WERI-Rb-1 (cell line): ENCODE results near the gene PHF19.

Experiments used
- DNase-seq: peaks from one replicate; pipeline ENCODE4 v3.0.0-alpha.2; 2020
- H3K27ac ChIP-seq: fragments of 250-450 bp; sonication (Bioruptor Pico); 2 replicates; pipeline ENCODE4 v1.5.1; 2020; ENCODE audit warnings: mild to moderate bottlenecking, moderate library complexity
- H3K27me3 ChIP-seq: fragments of 250-450 bp; sonication (Bioruptor Pico); 2 replicates; pipeline ENCODE4 v1.5.1; 2021; ENCODE audit warnings: mild to moderate bottlenecking, low read depth, moderate library complexity; ENCODE audit not compliant: insufficient read depth, severe bottlenecking
- H3K36me3 ChIP-seq: fragments of 250-450 bp; sonication (Bioruptor Pico); 2 replicates; pipeline ENCODE4 v1.5.1; 2020; ENCODE audit warnings: mild to moderate bottlenecking, moderate library complexity
- H3K4me3 ChIP-seq: 2 replicates; pipeline ENCODE4 v1.5.1; 2011; ENCODE audit warnings: low read depth, mild to moderate bottlenecking, control low read depth, low read length
- H3K9me3 ChIP-seq: fragments of 250-450 bp; sonication (Bioruptor Pico); 2 replicates; pipeline ENCODE4 v1.5.1; 2021; ENCODE audit warnings: mild to moderate bottlenecking, moderate library complexity; ENCODE audit not compliant: severe bottlenecking
- CTCF ChIP-seq: IDR thresholded peaks from 2 replicates; pipeline ENCODE4 v1.5.1; 2011; ENCODE audit warnings: low read depth, mild to moderate bottlenecking, control low read depth, inconsistent platforms, low read length

The PHF19 gene

GRCh38 chr9:120901755-120902568 is 25.0 kb upstream of the PHF19 start:
- TF ChIP-seq CTCF = no peak
- H3K27me3 ChIP-seq = no peaks in the 10 kb centered on the region
- H3K4me3 ChIP-seq = no peak overlapping the region
- H3K36me3 ChIP-seq = no peaks in the 10 kb centered on the region
- H3K27ac ChIP-seq = no peak overlapping the region
- no peak for DNase-seq
- no peaks in the 10 kb centered on the region for H3K9me3 ChIP-seq

- DNase-seq = no peak
- no peaks in the 10 kb centered on the region for H3K9me3 ChIP-seq
- no peak overlapping the region for H3K4me3 ChIP-seq
Observed at GRCh38 chr9:120900824-120901223, 23.8 kb upstream of the PHF19 start.

DNA sequence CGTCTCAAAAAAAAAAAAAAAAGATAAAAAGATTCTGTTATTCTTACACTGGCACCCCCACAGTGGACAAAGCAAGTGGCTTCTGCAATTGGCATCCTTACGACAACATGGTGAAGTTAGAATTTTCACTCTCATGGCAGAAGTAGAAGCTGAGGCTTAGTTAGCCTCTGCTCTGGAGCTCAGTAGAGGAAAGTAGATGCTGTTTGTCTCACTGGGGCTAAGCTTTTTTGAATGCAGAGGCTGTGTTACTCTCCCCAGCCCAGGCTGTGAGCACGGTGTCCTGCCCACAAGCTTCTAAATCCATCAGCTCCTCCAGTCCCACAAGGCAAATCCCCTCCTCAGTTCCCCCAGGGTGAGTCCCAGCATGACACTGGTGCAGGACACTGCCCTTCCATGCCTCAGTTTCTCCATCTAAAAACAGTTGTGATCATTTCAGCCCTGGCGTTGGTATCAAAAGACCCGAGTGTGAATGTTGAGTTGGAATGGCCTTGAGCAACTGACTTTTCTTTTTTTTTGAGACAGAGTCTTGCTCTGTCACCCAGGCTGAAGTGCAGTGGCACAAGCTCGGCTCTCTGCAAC is 22.6 kb upstream of the PHF19 start:
- Histone ChIP-seq H3K9me3 (no peaks in the 10 kb centered on the region), H3K4me3 (no peak overlapping the region), H3K27me3 (no peaks in the 10 kb centered on the region), H3K36me3 (no peaks in the 10 kb centered on the region), H3K27ac (no peak overlapping the region)
- DNase-seq = no peak
- TF ChIP-seq CTCF = no peak

More at GRCh38 chr9:120900824-120901223, 23.8 kb upstream of the PHF19 start:
- TF ChIP-seq CTCF = no peak
- H3K27ac ChIP-seq = no peak overlapping the region
- no peaks in the 10 kb centered on the region for H3K36me3 ChIP-seq
- H3K27me3 ChIP-seq = no peaks in the 10 kb centered on the region

DNA sequence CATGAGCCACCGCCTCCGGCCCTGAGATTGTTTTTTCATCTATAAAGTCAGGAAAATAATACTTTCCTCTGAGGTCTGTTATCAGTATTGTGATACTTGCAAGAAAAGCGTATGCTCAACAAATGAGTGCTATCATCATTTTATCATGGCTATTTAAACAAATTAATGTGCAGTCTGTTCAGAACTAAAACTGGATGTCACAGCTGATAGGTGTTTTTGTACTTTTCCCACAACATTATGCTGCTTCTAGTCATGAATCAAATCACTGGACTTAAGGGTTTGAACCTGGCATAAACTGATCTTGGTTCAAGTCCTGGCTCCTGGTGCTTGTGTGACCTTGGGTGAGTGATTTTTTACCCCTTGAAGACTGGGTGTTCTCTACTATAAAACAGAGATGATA is 21.4 kb upstream of the PHF19 start:
- no peak for DNase-seq
- Histone ChIP-seq H3K27me3 (no peaks in the 10 kb centered on the region), H3K4me3 (no peak overlapping the region), H3K9me3 (no peaks in the 10 kb centered on the region), H3K27ac (no peak overlapping the region), H3K36me3 (no peaks in the 10 kb centered on the region)
- TF ChIP-seq CTCF = no peak

DNA sequence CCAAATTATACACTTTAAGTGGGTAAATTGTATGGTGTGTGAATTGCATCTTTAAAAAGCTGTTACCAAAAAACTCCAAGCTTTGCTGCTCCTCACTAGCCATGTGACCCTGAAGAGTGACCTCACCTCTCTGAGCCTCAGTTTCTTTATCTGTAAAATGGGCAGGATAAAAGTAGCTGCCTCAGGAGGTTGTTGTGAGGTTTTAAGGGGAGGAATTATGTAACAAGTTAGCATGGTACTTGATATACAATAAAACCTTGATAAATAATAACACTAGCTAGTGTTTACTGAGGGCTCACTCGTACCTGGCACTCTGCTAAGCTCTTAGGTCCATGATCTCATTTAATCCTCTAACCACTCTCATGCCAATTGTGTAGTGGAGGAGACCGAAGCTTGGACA is 19.0 kb upstream of the PHF19 start:
- H3K4me3 ChIP-seq = no peak overlapping the region
- no peaks in the 10 kb centered on the region for H3K9me3 ChIP-seq
- DNase-seq = no peak
- H3K27ac ChIP-seq = no peak overlapping the region
- no peak for TF ChIP-seq CTCF
- no peaks in the 10 kb centered on the region for H3K27me3 ChIP-seq
- no peaks in the 10 kb centered on the region for H3K36me3 ChIP-seq
